GM18508 (cell line): ENCODE measurements around the gene SEZ6L.

Source experiments
- ATAC-seq: cut with Tn5 transposase; IDR thresholded peaks from one replicate; pipeline ENCODE4 v1.9.1; 2021; ENCODE audit warnings: moderate number of reproducible peaks; ENCODE audit not compliant: insufficient read depth, unreplicated experiment

SEZ6L gene

DNA sequence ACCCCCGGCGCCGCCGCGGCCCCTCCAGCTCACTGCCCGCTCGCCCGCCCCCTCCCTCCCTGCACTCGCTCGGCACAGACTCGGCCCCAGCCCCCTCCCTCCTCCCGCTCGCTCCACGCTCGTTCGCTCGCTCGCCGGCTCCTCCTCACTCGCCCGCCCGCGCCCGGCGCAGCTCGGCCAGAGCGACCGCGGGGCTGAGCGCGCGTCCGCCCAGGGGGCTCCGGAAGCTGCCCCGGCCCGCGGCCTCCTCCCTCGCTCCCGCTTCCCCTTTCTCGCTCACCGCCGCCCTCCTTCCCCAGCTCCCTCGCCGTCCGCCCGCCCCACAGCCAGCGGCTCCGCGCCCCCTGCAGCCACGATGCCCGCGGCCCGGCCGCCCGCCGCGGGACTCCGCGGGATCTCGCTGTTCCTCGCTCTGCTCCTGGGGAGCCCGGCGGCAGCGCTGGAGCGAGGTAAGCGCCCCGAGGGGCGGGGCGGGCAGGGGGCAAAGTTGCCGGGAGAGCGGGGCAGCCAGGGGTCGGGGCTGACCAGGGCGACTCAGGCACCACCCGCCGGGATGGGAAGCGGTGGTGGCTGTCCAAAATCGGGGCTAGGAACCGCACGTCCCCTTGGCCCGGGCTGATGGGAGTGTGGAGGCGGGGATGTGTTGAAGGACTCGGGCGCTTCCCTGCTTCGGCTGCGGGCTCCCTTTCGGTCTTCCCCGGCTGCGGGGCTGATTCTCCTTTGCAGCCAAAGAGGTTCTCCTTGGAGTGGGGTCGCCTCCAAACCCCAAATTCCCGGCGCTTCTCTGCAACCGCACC is at the start of gene SEZ6L:
Gene SEZ6L (plus strand): TSS at position 148 of the 797 bp plus-strand sequence. CDS start 208 bp downstream, at position 356.
- ATAC-seq: no peak

DNA sequence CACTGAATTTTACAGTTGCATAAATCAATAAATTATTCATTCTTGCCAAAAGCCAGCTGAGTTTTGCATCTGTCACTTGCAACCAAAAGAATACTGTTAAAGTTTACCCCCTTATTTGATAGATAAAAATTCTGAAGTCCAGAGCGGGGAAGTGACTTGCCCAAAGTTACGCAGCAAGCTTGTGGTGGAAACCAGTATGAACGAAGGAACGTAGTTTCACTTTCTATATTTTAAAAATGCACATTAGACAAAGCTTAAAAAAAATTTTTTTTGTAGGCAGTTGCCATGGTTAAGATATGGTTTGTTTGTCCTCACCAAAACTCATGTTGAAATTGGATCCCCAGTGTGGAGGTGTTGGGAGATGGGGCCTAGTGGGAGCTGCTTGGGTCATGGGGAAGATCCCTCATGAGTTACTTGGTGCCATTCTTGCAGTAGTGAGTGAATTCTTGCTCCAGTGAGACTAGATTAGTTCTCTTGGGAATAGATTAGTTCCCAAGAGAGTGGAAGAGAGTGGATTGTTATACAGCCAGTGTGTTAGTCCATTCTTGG is 46.3 kb upstream of the SEZ6L start:
- no peak for ATAC-seq

- no peak for ATAC-seq
Measured at GRCh38 chr22:26124991-26125725, 44.1 kb upstream of the SEZ6L start.

DNA sequence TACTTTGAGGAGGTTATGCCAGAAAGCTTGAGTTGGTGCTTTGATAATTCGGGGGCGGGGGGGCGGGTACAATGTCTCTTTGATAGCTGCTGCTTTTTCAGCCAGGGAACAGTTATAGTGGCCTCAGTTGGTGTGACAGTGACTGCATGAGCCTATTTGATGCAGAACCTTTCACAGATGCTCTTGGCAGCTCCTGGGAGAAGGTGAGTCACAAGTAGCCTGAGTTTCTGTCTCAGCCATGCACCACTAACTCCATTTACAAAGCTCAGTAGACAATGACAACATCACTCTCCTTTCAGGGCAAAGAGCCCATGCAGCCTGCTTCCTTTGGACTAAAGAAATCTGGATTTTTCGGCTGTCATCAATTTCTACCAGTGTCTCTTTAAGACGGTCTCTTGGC is 42.1 kb upstream of the SEZ6L start:
- ATAC-seq: no peak

DNA sequence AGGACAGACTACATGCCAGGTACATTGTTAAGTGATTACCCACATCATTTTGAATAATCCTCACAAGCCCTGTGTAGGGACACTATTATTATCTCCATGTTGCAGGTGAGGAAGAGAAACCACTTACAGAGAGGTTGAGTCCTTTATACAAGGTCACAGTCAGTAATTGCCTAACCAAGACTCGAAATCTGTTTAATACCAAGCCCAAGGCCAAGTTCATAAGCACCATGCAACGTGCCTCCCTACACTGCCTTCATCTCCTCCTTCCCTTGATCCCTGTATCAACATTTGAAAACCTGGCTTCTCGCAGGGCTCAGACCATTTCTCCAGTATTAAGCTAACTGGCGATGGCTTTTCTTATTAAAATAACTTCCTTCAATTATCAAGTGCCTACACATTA is 41.7 kb upstream of the SEZ6L start:
- ATAC-seq: no peak

DNA sequence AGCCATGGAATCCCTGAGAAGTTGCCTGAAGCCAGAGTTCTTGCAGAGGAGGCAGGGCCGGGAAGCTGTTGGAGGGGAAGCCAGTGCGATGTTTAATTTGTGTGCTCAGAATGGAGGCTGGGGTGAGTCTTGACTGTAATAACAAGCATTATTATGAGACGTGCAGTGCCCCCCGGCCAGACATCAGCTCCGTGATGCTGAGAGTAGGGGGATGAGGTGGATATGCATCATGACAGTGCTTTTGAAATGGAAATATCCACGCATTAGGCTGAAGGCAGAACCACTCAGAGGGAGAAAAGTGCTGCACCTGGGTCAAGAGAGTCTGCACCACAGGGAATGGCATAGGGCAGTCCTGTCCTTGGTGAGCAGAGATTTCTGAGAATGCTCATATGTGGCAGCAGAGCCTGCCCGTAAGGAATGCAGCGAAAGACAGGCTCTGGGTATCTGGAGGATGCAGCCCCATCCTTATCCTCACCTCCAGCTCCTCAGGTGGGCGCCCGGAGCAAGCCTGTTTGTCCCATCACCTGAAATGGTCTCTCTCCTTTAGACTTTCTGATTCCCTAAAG is 37.6 kb upstream of the SEZ6L start:
- no peak for ATAC-seq

- no peak for ATAC-seq
Measured at GRCh38 chr22:26134654-26135330, 34.5 kb upstream of the SEZ6L start.

DNA sequence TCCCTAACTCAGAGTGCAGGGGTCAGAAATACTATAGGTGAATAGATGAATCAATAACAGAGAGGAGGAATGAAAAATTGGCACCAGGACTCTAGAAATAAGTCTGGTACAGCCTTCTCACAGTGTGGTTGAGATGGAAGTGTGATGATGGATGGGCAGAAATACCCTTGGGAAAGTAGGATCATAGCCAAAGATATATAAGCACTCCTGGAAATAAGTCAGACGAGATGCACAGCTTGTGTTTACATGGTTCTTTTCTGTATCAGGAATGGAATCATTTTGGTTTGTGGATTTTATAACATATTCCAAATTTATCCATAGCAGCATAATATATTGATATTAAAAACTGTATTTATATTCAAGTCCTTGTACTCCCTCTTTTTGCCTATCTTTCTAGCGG is 33.5 kb upstream of the SEZ6L start:
- no peak for ATAC-seq

- no peak for ATAC-seq
Measured at GRCh38 chr22:26139310-26139709, 30.0 kb upstream of the SEZ6L start.

DNA sequence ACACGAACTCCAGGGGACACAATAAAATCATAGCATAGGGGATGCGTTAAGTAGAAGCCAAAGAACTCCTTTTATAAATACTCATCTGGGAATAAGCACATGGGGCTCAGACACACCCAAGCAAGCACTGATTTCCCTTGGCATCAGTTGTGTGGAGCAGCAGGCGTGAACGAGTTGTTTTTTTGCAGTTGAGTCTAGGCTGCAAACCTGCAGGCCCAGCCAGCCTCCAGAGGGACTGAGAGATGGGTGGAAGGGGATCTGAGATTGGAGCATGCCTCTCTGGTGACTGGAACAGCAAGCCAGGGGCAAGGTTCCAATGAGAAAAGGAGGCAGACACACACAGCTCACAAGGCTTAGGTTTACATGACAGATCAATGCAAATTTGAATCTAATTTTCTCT is 27.4 kb upstream of the SEZ6L start:
- no peak for ATAC-seq

DNA sequence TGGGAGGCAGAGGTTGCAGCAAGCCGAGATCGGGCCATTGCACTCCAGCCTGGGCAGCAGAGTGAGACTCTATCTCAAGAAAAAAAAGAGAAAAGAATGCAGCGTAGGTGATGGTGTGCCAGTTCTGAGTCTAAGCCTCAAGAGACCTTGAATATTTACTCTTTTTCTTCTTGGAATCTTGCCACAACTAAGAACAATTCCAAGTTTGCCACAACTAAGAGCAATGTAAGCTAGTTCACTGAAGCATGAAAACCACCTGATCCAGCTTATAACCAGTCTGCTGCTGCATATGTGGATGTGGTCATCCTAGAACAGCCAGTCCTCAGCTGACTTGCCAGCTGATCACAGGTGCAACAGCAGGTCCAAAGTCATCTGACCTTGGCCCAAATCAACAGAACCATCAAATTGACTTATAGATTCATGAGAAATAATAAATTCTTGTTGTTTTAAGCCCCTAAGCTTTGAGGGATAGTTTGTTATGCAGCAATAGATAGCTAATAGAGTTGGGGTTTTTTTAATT is 25.4 kb upstream of the SEZ6L start:
- no peak for ATAC-seq

GRCh38 chr22:26159886-26160285 is 9.4 kb upstream of the SEZ6L start:
- no peak for ATAC-seq

GRCh38 chr22:26161746-26162145 is 7.5 kb upstream of the SEZ6L start:
- ATAC-seq: no peak

DNA sequence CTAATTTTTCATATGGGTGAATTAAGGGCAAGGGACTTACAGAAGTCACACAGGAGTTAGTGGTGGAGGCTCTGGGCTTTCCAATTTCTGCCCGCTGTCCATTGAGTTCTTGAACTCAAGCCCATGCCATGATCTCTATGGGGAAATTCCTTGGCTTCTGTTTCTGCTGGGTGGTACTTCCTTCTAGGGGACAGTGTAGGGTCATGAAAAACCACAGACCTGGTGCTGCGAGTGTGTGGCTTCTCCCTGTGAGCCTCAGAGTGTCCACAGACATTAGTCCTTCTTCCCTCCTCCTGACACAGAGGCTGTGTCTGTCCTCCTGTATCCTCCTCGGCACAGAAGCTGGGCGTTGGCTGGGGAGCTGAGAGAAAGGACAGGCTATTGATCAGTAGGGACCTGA is 6.3 kb upstream of the SEZ6L start:
- no peak for ATAC-seq

GRCh38 chr22:26164174-26164573 is 5.1 kb upstream of the SEZ6L start:
- ATAC-seq: no peak

- ATAC-seq: no peak
Measured at GRCh38 chr22:26168330-26168851, 871 bp upstream of the SEZ6L start.

- no peak for ATAC-seq
Measured at GRCh38 chr22:26168939-26169314, 335 bp upstream of the SEZ6L start.

GRCh38 chr22:26170112-26170492 is 840 bp downstream of the SEZ6L start:
- no peak for ATAC-seq

DNA sequence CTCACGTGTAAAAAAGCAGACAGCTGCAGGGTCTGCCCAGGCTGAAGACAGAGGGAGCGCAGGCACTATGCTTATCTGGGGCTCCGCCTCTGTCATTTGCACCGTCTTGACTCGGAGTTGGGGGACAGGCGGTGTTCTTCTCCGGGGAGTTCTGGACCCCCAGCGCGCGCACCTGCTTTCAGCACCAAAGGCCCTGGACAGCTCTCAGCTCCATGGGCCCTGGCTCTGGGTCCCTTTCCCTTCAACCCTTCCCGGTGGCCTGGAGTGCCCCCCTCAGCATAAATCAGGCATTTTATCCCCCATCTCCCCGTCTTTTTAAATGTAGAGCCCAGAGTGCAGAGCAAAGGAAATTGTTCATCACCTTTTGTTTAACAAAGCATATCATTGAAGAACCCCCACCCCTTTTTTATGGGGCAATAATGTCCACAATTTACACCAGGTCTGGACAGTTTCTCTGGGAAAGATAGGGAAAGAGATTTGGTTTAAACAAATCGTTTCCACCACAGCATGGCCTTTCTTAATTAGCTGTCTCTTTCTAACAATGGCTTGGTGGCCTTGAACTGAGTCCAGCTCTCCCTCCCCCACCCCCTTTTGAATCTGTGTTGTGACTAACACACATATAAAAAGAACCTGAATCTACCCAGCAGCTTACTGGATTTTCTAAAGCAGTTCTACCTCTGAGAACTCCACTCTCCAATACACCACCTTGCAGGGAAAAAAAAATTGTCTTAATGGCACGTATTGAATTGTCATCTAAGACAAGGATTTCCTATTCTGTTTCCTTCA is 1.7 kb downstream of the SEZ6L start:
- ATAC-seq: no peak
